Muscle of leg (tissue), 11 donors: ENCODE measurements around the gene SMCO4. TPM values are rescaled to one million over a fixed set of nuclear protein-coding genes. Genes with fewer than 3 reads are reported as not detected.

ENCODE experiments used
- DNase-seq: peaks from one replicate; pipeline ENCODE4 v3.0.0; 2013
- H3K27ac ChIP-seq: one replicate; pipeline ENCODE4 v1.5.1; 2013; ENCODE audit warnings: mild to moderate bottlenecking, low read length, control low read depth
- H3K27me3 ChIP-seq: one replicate; pipeline ENCODE4 v1.6.1; 2013; ENCODE audit warnings: low read length; ENCODE audit not compliant: control insufficient read depth, insufficient read depth
- H3K36me3 ChIP-seq: one replicate; pipeline ENCODE4 v1.6.1; 2013; ENCODE audit warnings: low read length; ENCODE audit not compliant: control insufficient read depth, insufficient read depth
- H3K4me1 ChIP-seq: one replicate; pipeline ENCODE4 v1.6.1; 2013; ENCODE audit warnings: low read length; ENCODE audit not compliant: control insufficient read depth, insufficient read depth
- H3K4me3 ChIP-seq: one replicate; pipeline ENCODE4 v1.5.1; 2013; ENCODE audit warnings: low read length, control low read depth
- H3K9me3 ChIP-seq: replicated peaks from 2 replicates; pipeline ENCODE4 v1.6.1; 2013; ENCODE audit warnings: low read depth, low read length; ENCODE audit not compliant: control insufficient read depth
- WGBS: methylation state at CpG from one replicate; pipeline ENCODE4 v1.1.5; 2013; ENCODE audit warnings: missing lambda C conversion rate; ENCODE audit not compliant: insufficient coverage; 5-methylcytosine and 5-hydroxymethylcytosine counted together
- polyA plus RNA-seq, 8 donors: library from polyadenylated mRNA; unstranded; fragments of 120-200 nt; gene quantifications; one replicate each; pipeline versions ENCODE4 v1.2.1 to v1.2.3, GENCODE V29; 2013; ENCODE audit warnings: inconsistent platforms in 1 of 8, low replicate concordance in 1 of 8; ENCODE audit not compliant: insufficient read length in 8 of 8, insufficient read depth in 1 of 8
- total RNA-seq: library from RNA; stranded (reverse); fragments of 120-200 nt; gene quantifications from one replicate; pipeline ENCODE4 v1.2.4, GENCODE V29; 2013

The SMCO4 gene
- total and polyA plus RNA-seq, 9 donors, result 6.5 to 15.6 (median 12.9) TPM

DNA sequence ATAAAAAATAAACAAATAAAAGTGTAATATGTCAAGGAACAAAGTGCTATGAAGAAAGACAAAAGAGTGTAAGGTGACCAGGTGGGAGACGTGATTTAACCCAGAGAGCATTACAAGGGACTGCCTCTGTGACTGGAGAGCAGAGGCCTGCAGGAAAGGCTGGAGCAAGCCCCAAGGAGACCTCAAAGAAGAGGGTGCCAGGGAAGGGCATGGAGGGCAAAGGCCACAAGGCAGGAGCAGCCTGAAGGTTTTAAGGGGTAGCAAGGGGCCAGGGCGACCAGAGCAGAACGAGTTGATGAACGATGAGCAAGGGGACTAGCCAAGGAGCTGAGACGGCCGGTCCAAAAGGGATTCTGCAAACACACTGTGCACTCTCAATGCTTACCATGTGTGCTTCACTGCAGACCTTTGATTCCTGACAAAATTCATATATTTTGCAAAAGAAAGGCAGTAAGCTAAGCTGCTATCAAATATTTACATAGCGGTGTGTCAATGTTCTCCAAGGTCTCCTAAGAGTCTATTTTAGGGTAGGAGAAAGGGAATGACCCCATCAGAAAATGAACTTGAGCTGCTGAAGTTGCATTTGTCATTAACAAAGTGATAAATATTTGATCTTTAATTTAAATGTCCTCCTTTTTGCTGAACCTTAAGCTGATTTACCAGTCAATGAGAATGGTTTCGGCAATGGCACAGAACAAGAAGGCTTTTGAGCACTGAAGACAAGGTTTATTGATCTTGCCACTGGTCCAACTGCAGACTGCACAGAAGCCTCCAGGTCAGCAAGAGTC, 50.5 kb downstream of the SMCO4 start:
- Histone ChIP-seq H3K4me3 (no peak overlapping the region), H3K27me3 (no peaks in the 10 kb centered on the region), H3K36me3 (peaks cover 4% of the 10 kb centered on the region), H3K27ac (no peak overlapping the region), H3K9me3 (no peaks in the 10 kb centered on the region), H3K4me1 (no peaks in the 10 kb centered on the region)
- 95% methylated on average over 6 of the region's 8 CpGs for WGBS
- DNase-seq, result no peak

DNA sequence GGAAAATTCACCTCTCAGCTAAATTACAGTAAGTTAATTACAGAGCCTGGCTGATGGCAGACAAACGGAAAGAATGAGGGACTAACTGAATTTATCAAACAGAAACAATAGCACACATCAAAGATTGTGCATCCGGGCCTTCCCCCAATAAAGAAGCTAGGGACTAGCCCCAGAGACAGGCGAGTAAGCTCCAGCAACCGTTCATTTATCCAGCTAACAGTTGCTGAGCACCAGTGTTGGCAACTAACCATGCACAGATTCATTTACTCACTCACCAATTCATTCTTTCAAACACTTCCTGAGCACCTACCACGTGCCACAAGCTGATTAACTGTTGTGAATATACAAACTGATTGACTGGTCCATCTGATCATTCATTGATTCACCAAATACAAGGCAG, 51.2 kb downstream of the SMCO4 start:
- WGBS, result 92% methylated on average over 3 of the region's 5 CpGs
- Histone ChIP-seq H3K4me3 (no peak overlapping the region), H3K9me3 (no peaks in the 10 kb centered on the region), H3K27me3 (no peaks in the 10 kb centered on the region), H3K4me1 (no peaks in the 10 kb centered on the region), H3K36me3 (peaks cover 4% of the 10 kb centered on the region), H3K27ac (no peak overlapping the region)
- DNase-seq, result no peak

DNA sequence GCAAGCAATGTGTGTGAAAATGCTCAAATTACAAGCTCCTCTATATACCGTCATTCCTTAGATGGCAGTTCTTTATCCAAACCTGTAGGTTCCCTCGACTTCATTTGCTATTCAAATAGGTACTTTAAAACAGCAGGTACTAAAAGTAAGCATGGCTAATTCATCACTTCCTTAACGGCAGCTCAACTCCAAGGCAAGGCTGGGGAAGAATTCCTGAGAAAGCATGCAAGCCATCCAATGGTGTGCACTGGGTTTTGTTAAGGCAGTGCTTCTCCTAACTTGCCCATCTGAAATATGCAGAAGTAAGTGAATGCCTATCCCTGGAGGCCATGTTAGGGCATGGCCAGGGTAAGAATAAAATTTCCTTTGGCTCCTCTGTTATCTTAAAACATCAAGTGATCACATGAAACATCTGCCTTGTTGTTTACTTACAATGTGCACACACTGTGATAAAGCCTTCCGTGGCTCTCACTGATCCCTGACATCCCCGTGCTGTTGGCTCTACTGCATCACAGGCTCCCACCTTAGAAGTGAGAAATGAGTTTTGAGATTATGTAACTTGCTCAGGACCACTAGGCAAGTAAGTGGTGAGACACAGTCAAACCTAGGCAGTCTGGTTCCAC, 52.1 kb downstream of the SMCO4 start:
- DNase-seq, result no peak
- Histone ChIP-seq H3K4me3 (no peak overlapping the region), H3K27me3 (no peaks in the 10 kb centered on the region), H3K9me3 (no peaks in the 10 kb centered on the region), H3K36me3 (peaks cover 4% of the 10 kb centered on the region), H3K27ac (no peak overlapping the region), H3K4me1 (peaks cover 4% of the 10 kb centered on the region)
- WGBS, result 60% methylated on average over 1 of the region's 5 CpGs

DNA sequence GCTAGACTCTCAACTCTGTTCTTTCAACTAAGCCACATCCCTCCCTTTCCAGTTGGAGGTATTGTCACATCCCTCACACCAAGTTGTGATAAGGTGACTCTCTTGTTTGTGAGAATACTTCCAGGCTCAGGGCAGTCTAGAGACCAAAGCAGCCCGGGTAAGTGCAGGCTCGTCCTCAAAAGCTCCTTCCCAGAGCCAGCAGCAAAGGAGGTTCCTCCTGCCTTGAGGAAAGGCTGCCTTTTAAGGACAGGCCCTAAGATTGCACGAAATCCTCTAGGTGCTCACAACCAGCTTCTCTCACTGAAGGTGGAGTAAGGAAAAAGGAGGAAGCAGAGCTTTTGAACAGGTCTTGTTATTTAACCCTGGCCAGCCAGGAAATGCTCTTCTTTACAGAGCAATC, 53.4 kb downstream of the SMCO4 start:
- H3K9me3 ChIP-seq, result no peaks in the 10 kb centered on the region
- H3K4me3 ChIP-seq, result no peak overlapping the region
- no peak overlapping the region for H3K27ac ChIP-seq
- no peak for DNase-seq
- H3K36me3 ChIP-seq, result peaks cover 2% of the 10 kb centered on the region
- 58% methylated on average over 2 of the region's 3 CpGs for WGBS
- H3K27me3 ChIP-seq, result no peaks in the 10 kb centered on the region
- H3K4me1 ChIP-seq, result peaks cover 10% of the 10 kb centered on the region

- H3K36me3 ChIP-seq, result peaks cover 1% of the 10 kb centered on the region
- H3K4me1 ChIP-seq, result peaks cover 19% of the 10 kb centered on the region
- no peak overlapping the region for H3K27ac ChIP-seq
- no peaks in the 10 kb centered on the region for H3K27me3 ChIP-seq
- no peak for DNase-seq
- H3K9me3 ChIP-seq, result no peaks in the 10 kb centered on the region
- H3K4me3 ChIP-seq, result no peak overlapping the region
- 38% methylated on average over 1 of the region's 7 CpGs for WGBS
These were observed 56.1 kb downstream of the SMCO4 start for GRCh38 chr11:93487032-93487483.

DNA sequence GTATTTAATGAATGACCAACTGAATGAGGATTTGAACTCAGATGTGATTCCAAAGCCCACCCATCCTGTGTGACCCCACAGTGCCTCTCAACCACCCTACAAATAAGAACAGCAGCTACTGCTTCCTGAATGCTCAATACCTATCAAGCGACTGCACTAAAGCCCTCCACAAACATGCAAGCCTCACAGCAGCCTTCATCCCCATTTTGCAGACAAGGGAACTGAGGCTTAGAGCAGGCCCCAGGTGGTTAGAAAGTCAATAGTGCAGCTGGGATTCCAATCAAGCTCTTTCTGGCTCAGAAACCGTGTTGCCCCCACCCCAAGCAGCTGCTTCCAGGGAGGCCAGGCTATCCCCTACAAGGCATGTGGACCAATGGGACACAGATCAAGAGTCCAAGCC, 57.2 kb downstream of the SMCO4 start:
- Histone ChIP-seq H3K36me3 (peaks cover 3% of the 10 kb centered on the region), H3K27ac (no peak overlapping the region), H3K27me3 (no peaks in the 10 kb centered on the region), H3K9me3 (no peaks in the 10 kb centered on the region), H3K4me1 (peaks cover 19% of the 10 kb centered on the region), H3K4me3 (no peak overlapping the region)
- WGBS, result 80% methylated on average over 1 of the region's 2 CpGs
- DNase-seq, result no peak

- no peak overlapping the region for H3K4me3 ChIP-seq
- H3K27me3 ChIP-seq, result no peaks in the 10 kb centered on the region
- H3K9me3 ChIP-seq, result no peaks in the 10 kb centered on the region
- peaks cover 19% of the 10 kb centered on the region for H3K4me1 ChIP-seq
- no peak overlapping the region for H3K27ac ChIP-seq
- DNase-seq, result peak; percentile 43
- WGBS, result no CpG with 5 or more reads among the region's 3 CpGs
- peaks cover 3% of the 10 kb centered on the region for H3K36me3 ChIP-seq
These were observed 58.5 kb downstream of the SMCO4 start for GRCh38 chr11:93484716-93485115.

- Histone ChIP-seq H3K27me3 (no peaks in the 10 kb centered on the region), H3K36me3 (peaks cover 3% of the 10 kb centered on the region), H3K9me3 (no peaks in the 10 kb centered on the region), H3K4me1 (peaks cover 24% of the 10 kb centered on the region), H3K4me3 (no peak overlapping the region), H3K27ac (no peak overlapping the region)
- DNase-seq, result no peak
- 78% methylated on average over 9 of the region's 10 CpGs for WGBS
These were observed 60.6 kb downstream of the SMCO4 start for GRCh38 chr11:93482556-93482955.

DNA sequence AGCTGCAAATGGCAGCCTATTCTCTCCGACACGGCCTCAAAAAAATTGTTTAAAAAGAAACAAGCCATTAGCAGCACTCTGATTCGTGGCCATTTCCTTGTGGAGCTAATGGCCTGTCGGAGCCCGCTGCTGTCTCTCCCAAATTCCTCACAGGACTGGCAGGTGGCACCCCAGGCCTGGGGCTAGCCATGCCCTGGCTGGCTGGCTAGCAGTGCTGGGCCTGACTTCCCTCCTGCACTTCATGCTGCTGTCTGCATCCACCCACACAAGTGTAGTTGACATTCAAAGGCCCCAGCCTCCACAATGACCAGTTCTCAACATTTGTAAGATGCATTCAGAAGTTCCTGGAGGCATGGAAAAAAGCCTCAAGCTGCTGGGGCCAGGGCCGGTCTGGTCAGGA, 61.5 kb downstream of the SMCO4 start:
- Histone ChIP-seq H3K4me1 (peaks cover 28% of the 10 kb centered on the region), H3K27ac (no peak overlapping the region), H3K9me3 (no peaks in the 10 kb centered on the region), H3K4me3 (no peak overlapping the region), H3K27me3 (no peaks in the 10 kb centered on the region), H3K36me3 (peaks cover 3% of the 10 kb centered on the region)
- WGBS, result 90% methylated on average over 6 of the region's 6 CpGs
- no peak for DNase-seq

- no peak overlapping the region for H3K27ac ChIP-seq
- no peak for DNase-seq
- H3K27me3 ChIP-seq, result no peaks in the 10 kb centered on the region
- H3K36me3 ChIP-seq, result peaks cover 3% of the 10 kb centered on the region
- H3K9me3 ChIP-seq, result no peaks in the 10 kb centered on the region
- no peak overlapping the region for H3K4me3 ChIP-seq
- WGBS, result 96% methylated on average over 15 of the region's 16 CpGs
- H3K4me1 ChIP-seq, result peaks cover 26% of the 10 kb centered on the region
These were observed 61.9 kb downstream of the SMCO4 start for GRCh38 chr11:93481279-93481678.
